Kidney epithelial cell (primary cell): Measurements from ENCODE around the gene ARHGEF19. TPM values are rescaled to one million over a fixed set of nuclear protein-coding genes. Genes with fewer than 3 reads are reported as not detected.

ENCODE experiments used
- DNase-seq: peaks from one replicate; pipeline ENCODE4 v3.0.0-alpha.2; 2010; ENCODE audit warnings: low read depth
- H3K27me3 ChIP-seq: 2 replicates; pipeline ENCODE4 v1.6.0; 2011; ENCODE audit warnings: low read length; ENCODE audit not compliant: control insufficient read depth, insufficient read depth
- H3K36me3 ChIP-seq: 2 replicates; pipeline ENCODE4 v1.5.1; 2011; ENCODE audit warnings: low read length; ENCODE audit not compliant: control insufficient read depth, insufficient read depth
- H3K4me3 ChIP-seq: 2 replicates; pipeline ENCODE4 v1.5.1; 2011; ENCODE audit warnings: low read depth, mild to moderate bottlenecking, control low read depth, low read length
- total RNA-seq: library from RNA; depleted of rRNA; stranded (reverse); fragments of >200 nt; gene quantifications from 2 replicates; pipeline ENCODE4 v1.2.3, GENCODE V29; 2015
- TF ChIP-seq, protein P1 (sequence below): IDR thresholded peaks from 2 replicates; pipeline ENCODE4 v1.5.1; 2011; ENCODE audit warnings: mild to moderate bottlenecking, moderate library complexity, low read length, control low read depth, inconsistent platforms; ENCODE audit not compliant: insufficient read depth, poor library complexity, severe bottlenecking

Gene ARHGEF19
- total RNA-seq, 1 donor from 2014 or later: 5.6 TPM

DNA sequence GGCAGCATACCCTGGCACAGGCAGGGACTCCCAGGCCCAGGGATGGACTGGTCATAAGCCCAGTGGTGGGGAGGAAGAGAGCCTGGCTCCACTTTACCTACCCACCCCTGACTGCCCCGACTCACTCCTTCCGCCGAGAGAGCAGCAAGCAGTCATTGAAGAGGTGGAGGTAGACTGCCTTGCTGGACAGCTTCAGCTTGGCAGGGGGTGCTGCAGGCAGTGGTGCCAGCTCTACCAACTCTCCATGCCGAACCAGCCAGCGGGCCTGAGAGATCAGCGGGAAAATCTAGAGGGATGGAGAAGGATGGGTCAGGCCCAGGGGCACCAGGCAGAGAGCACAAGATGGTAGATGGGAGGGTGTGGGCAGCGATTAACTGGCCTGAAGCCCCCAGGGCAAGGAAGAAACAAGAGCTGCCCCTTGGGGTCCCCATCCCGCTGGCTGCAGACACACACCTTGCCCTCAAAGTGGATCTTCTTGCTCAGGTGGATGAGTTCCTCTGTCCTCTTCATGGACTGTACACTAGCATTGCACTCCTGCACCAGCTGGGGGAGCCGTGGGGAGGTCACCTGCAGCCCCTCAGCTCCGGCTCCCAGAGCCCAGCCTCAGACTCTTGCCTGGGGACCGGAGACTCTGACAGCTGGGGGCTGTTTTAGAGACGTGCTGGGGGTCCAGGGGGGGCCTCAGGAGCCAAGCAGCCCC is 7.7 kb downstream of the ARHGEF19 start:
- TF ChIP-seq, protein P1, sequence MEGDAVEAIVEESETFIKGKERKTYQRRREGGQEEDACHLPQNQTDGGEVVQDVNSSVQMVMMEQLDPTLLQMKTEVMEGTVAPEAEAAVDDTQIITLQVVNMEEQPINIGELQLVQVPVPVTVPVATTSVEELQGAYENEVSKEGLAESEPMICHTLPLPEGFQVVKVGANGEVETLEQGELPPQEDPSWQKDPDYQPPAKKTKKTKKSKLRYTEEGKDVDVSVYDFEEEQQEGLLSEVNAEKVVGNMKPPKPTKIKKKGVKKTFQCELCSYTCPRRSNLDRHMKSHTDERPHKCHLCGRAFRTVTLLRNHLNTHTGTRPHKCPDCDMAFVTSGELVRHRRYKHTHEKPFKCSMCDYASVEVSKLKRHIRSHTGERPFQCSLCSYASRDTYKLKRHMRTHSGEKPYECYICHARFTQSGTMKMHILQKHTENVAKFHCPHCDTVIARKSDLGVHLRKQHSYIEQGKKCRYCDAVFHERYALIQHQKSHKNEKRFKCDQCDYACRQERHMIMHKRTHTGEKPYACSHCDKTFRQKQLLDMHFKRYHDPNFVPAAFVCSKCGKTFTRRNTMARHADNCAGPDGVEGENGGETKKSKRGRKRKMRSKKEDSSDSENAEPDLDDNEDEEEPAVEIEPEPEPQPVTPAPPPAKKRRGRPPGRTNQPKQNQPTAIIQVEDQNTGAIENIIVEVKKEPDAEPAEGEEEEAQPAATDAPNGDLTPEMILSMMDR: peak; percentile 51
- Histone ChIP-seq H3K27me3 (no peaks in the 10 kb centered on the region), H3K4me3 (no peak overlapping the region), H3K36me3 (no peaks in the 10 kb centered on the region)
- DNase-seq: no peak

DNA sequence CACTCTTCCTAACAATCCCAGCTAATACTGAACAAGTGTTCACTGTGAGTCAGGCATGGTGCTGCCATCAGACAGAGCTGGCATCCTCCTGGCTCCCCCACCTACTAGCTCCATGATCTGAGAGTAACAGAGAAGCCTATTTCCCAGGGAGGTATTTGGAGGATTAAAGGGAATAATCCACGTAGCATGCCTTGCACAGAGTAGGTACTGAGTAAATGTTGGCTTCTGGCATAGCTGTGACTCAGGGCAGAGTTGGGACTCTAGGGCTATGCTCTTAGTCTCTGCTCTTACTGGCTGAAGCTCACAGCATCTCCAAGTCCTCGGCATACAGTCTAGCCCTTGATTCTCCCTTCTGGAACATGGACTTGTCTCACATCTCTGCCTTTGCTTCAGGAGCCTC is 8.2 kb downstream of the ARHGEF19 start:
- TF ChIP-seq, protein P1: no peak
- no peaks in the 10 kb centered on the region for H3K36me3 ChIP-seq
- H3K27me3 ChIP-seq: no peaks in the 10 kb centered on the region
- H3K4me3 ChIP-seq: no peak overlapping the region
- no peak for DNase-seq

DNA sequence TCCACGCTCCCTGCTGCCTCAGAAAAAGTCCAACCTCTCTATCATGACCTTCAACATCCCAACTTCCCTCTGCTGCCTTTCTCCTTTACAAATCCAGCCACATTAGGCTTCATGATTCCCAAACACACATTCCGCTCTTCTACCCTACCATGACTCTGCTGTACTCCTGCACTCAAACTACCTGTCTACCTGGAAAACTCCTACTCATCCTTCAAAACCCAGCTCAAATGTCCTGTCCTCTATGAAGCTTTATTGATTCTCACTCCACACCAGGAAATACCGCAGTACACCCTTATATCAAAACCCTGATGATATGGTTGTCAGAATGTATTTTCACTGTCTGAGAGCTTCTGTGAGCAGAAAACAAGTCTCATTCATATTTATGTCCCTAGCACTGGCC is 8.9 kb downstream of the ARHGEF19 start:
- Histone ChIP-seq H3K36me3 (no peaks in the 10 kb centered on the region), H3K4me3 (no peak overlapping the region), H3K27me3 (no peaks in the 10 kb centered on the region)
- DNase-seq: no peak
- TF ChIP-seq, protein P1: no peak

DNA sequence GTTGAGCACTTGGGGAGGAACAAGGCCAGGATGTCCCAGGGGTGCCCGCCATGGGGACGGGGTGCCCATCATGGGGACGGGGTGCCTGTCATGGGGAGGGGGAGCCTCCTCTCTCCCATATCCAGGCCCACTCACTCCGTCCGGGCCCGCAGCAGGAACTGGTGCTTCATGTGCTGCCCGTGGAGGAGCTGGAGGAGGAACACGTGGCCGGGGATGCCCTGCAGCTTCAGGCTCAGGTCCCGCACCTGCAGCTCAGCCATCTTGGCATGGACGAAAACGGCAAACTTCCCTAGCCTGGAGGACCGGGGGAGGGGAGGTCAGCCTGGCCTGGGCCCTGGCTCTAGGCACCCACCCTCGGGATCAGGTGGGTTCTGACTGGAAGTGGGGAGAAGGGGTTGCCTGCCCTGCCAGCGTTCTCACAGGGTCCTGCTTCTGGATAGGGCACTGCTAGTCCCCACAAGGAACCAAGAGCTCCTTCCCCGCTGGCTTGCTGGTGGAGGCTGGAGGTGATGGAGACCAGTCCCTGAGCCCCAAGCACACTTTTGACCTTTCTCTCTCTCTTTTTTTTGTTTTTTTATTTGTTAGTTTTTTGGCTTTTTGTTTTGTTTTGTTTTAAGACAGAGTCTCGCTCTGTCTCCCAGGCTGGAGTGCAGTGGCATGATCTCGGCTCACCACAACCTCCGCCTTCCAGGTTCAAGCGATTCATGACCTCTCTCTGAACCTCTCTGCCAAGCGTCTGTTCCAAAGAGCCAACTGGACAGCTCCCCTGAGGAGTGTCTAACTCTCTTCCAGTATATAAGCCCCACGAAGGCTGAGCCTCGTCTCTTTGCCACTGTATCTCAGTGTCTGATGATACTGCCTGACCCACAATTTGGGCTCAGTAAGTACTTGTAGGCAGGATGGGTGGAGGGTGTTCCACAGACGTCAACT is 9.9 kb downstream of the ARHGEF19 start:
- Histone ChIP-seq H3K4me3 (no peak overlapping the region), H3K27me3 (no peaks in the 10 kb centered on the region), H3K36me3 (no peaks in the 10 kb centered on the region)
- TF ChIP-seq, protein P1: no peak
- no peak for DNase-seq

DNA sequence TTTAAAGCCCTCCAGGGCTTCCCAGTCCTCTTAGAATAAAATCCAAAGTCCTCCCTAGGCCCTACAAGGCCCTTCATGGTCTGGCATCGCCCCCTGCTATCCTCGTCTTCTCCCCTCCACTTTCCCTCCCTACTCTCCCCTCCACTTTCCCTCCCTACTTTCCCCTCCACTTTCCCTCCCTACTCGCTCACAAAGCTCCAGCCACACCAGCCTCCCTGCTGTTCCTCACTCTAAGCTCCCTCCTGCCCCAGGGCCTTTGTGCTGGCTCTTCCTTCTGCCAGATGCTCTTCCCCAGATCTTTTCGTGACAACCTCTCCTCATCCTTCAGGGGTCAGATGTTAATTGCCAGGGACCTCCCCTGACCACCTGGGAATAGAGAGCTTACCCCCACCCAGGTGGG is 12.8 kb downstream of the ARHGEF19 start:
- no peaks in the 10 kb centered on the region for H3K36me3 ChIP-seq
- no peak overlapping the region for H3K4me3 ChIP-seq
- TF ChIP-seq, protein P1: no peak
- DNase-seq: no peak
- H3K27me3 ChIP-seq: no peaks in the 10 kb centered on the region
